DND-41 (cell line): ENCODE data around the gene CEP295NL.

Experiments
- EZH2 ChIP-seq: IDR thresholded peaks from 3 replicates; pipeline ENCODE4 v1.6.1; 2012; ENCODE audit warnings: borderline replicate concordance, low read depth, mild to moderate bottlenecking, moderate library complexity, low read length, inconsistent platforms; ENCODE audit not compliant: severe bottlenecking
- TF ChIP-seq, protein P1 (sequence below): IDR thresholded peaks from 2 replicates; pipeline ENCODE4 v1.5.1; 2012; ENCODE audit warnings: borderline replicate concordance, low read length, moderate library complexity, mild to moderate bottlenecking; ENCODE audit not compliant: poor library complexity, severe bottlenecking; ENCODE audit errors: extremely low read depth

- TF ChIP-seq, protein P1, sequence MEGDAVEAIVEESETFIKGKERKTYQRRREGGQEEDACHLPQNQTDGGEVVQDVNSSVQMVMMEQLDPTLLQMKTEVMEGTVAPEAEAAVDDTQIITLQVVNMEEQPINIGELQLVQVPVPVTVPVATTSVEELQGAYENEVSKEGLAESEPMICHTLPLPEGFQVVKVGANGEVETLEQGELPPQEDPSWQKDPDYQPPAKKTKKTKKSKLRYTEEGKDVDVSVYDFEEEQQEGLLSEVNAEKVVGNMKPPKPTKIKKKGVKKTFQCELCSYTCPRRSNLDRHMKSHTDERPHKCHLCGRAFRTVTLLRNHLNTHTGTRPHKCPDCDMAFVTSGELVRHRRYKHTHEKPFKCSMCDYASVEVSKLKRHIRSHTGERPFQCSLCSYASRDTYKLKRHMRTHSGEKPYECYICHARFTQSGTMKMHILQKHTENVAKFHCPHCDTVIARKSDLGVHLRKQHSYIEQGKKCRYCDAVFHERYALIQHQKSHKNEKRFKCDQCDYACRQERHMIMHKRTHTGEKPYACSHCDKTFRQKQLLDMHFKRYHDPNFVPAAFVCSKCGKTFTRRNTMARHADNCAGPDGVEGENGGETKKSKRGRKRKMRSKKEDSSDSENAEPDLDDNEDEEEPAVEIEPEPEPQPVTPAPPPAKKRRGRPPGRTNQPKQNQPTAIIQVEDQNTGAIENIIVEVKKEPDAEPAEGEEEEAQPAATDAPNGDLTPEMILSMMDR, result no peak
- TF ChIP-seq EZH2, result no peak
Observed at GRCh38 chr17:78919861-78920450, 17.0 kb upstream of the CEP295NL start.
